HG03460 (cell line): Measurements from ENCODE around the gene PHACTR1.
"Not testable (repeated sequence)": the region's sequence is repeated elsewhere in the genome, so short reads cannot be mapped to it uniquely, and the experiment has no call there.

ENCODE experiments used
- ATAC-seq: cut with Tn5 transposase; IDR thresholded peaks from one replicate; pipeline ENCODE4 v1.9.1; 2021; ENCODE audit not compliant: unreplicated experiment

PHACTR1 gene

DNA sequence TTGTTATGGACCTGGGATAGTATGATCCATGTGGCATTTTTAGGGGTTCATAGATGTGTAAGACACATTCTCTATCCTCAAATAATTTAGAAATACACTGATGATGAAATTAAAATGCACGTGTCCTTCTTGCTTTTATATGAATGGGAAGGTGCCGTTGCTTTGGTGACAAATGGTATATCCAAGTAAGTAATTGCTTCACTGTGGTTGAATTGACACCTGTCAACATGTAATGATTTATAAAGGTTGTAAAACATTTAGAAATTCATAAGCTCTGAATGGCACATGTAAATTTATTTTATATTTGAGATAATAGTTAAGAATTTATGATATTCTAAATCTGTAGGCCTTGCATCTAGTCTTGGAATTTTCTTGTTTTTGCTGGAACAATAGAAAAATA is 227.0 kb downstream of the PHACTR1 start:
- no peak for ATAC-seq

DNA sequence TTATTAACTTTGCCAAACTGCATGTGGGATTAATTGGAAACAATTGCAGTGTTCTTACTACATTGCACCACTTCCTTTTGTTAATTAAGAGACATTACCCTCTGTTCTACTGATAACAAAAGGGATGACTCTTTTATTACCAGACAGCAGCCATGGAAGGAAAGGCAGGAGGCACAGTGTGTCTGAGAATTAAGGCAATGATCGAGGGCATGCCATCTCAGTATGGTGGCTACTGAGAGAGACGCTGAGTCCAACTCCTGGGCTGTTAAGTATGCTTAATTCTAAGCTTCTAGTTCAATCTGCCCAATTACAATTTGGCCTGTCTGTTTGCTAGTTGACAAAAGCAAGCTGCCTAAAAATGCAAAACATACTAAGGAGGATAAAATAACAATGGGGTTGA is 227.4 kb downstream of the PHACTR1 start:
- ATAC-seq: no peak

GRCh38 chr6:12944528-12944927 is 228.0 kb downstream of the PHACTR1 start:
- ATAC-seq: not testable (repeated sequence)

DNA sequence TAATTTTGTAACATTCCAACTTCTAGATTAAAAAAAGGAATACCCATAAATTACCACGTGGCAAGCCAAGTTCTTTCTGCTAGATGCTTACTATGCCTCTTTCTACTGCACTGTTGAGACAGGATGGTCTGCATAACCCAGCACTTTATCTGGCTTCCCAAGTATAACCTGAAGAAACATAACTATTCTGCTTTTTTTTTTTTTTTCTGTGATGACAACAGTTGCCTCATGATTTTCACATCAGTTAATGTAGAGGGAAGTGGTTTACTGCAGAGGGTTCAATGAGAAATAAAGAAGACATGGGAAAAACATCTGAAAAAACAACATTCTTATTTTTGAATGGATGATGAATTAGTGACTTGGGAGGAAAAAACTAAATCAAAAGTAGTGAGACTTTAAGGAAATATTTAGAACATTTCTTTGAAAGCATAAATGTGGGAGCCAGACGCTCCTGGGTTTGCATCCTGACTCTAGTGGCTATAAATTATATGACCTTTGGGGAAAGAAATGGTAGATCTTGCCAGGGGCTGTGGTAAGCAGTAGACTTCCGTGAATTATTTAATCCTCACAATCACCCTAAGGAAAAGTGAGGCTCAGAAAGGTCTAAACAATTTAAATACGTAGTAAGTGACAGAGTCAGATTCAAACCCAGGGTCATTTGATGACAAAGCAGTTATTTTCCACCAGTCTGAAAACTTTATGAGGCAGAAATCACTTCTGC is 230.7 kb downstream of the PHACTR1 start:
- no peak for ATAC-seq

DNA sequence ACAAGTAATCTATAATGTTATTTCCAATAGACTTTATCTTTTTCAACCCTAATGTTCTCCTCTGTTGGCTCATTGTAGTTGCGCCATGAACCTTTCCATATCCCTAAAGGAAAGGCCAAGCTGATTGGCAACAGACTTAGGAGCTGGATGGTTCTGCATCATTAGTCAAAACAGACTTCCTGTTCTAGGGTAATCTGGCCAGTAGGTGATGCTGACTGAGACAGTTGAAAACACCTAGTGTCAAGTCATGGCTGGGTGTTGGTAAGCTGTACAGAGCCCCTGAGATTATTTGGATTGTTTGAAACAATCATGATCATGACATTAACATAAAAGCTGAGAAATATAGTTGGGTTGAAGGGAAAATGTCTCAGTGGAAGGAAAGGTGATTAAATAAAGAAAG is 231.4 kb downstream of the PHACTR1 start:
- no peak for ATAC-seq

- ATAC-seq: no peak
These were observed 234.4 kb downstream of the PHACTR1 start for GRCh38 chr6:12950976-12951375.

GRCh38 chr6:12951415-12951814 is 234.8 kb downstream of the PHACTR1 start:
- ATAC-seq: no peak

DNA sequence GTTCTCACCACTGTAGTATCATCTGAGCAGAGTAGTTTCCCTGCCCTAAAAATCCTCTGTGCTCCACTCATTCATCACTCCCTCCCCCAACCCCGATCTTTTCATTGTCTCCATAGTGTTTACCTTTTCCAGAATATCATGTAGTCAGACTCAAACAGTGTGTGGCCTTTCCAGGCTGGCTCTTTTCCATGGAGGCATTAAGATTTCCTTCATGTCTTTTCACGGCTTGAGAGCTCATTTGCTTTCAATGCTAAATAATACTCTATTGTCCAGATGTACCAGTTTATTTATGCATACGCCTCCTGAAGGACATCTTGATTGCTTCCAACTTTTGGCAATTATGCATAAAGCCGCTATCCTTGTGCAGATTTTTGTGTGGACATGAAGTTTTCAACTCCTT is 235.8 kb downstream of the PHACTR1 start:
- no peak for ATAC-seq

DNA sequence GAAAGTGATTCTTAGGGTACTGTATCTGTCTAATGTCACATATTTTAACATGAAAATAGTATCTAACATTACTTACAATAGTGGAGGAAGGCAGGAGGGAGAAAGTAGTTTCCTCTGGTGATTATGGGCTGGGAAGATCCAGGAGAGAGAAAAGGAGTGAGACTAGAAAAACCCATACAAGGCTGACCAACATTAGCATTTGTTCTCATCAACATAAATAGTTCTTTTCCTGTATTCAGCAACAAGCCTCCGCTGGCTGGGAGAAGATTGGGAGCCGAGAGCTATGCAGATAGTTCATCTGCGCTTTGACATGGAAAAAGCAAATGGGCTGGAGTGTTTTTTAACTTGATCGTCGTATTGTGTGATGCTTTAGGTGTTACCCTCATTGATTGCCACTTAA is 239.4 kb downstream of the PHACTR1 start:
- no peak for ATAC-seq

DNA sequence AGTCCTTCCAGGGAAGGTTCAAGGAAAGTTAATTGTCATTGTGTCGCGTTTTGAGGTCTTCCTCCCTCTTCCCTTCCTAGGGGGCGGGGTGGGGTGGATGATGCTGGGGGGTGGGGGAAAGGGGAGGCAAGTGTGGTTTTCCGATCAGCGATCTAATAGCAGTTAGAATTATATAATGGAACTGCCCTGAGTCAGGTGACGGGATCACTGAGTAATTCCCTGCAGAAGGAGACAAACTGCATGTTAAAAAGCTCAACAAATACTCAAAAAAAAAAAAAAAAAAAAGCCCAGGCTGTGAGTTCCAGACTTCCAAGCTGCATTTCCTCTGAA is 240.4 kb downstream of the PHACTR1 start:
- ATAC-seq: no peak

- no peak for ATAC-seq
These were observed 240.9 kb downstream of the PHACTR1 start for GRCh38 chr6:12957321-12958051.

- no peak for ATAC-seq
These were observed 241.6 kb downstream of the PHACTR1 start for GRCh38 chr6:12958052-12958706.

GRCh38 chr6:12961761-12962160 is 245.2 kb downstream of the PHACTR1 start:
- ATAC-seq: no peak

DNA sequence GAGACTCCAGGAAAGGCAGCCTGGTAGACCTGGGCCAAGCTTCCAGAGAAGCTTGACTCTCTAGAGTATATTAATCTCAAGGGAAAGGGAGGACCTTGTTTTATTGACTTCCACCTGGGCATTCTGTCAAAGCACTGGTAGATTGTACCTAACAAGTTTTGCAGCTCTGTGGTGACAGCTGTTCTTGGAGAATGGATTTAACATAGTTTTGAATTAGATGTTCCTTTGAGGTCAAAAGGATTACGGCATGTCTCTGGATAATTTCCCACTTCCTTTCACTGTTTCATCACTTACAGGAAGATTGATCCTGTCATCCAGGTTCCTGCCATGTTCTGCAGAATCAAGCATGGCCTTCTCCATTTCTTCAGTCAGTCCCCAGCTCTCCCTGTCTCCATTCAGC is 246.0 kb downstream of the PHACTR1 start:
- ATAC-seq: no peak

GRCh38 chr6:12962987-12963386 is 246.4 kb downstream of the PHACTR1 start:
- no peak for ATAC-seq

- no peak for ATAC-seq
These were observed 247.0 kb downstream of the PHACTR1 start for GRCh38 chr6:12963567-12963966.

DNA sequence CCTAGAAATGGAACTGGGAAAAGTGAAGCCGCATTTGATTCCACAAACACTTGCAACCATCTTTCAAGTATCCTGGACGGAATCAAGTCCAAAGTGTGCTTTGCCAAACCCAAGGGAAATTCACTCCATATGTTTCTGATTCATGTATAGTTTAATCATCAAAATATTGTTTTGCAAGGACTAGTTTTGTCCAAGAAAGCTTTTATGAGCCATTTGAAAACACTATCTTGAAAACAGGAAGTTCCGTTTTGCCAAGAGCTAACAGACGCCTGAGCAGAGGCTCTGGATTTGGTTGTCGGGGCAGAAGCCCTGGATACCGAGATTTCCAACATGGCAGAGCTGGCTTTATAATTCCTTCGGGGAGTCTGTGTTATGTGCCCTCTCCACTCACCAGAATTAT is 251.1 kb downstream of the PHACTR1 start:
- no peak for ATAC-seq

DNA sequence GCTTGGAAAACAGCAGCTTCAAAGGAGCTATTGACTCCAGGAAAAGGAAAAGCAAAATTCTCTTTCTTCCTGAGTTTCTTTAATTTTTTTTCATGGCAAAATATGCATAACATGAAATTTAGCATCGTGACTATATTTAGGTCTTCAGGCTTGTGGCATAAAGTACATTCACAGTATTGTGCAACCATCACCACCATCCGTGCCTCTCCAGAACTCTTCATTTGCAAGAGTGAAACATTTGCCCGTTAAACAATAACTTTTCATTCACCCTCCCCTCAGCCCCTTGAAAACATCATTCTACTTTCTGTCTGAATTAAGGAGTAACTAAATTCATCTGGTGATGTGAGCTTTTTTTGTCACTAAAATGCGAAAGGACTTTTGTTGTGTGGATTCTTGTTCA is 251.7 kb downstream of the PHACTR1 start:
- ATAC-seq: no peak

GRCh38 chr6:12968839-12969558 is 252.4 kb downstream of the PHACTR1 start:
- ATAC-seq: no peak

- no peak for ATAC-seq
These were observed 253.4 kb downstream of the PHACTR1 start for GRCh38 chr6:12969966-12970365.

GRCh38 chr6:12973386-12973785 is 256.8 kb downstream of the PHACTR1 start:
- no peak for ATAC-seq

GRCh38 chr6:12974551-12974950 is 258.0 kb downstream of the PHACTR1 start:
- ATAC-seq: no peak
